ENCODE measurements around the gene DELE1. TPM values are rescaled to one million over a fixed set of nuclear protein-coding genes. Genes with fewer than 3 reads are reported as not detected.

The DELE1 gene
- total and polyA plus RNA-seq, 4 donors = 46.3 to 141 (median 69.2) TPM

GRCh38 chr5:141963701-141964100 is 40.0 kb downstream of the DELE1 start:
- TF ChIP-seq CTCF (IDR thresholded peaks at IDR 0.05; ENCODE audit: control extremely low read depth, extremely low read depth) = no peak
- Histone ChIP-seq H3K9ac (ENCODE audit: insufficient read depth in 1 of 2, low read length in 2 of 2) (no peak overlapping the region), H3K9me3 (ENCODE audit: control insufficient read depth in 4 of 4, insufficient read depth in 3 of 4, low read length in 3 of 4) (no peaks in the 10 kb centered on the region), H3K27ac (ENCODE audit: low read depth in 1 of 2, low read length in 1 of 2) (no peak overlapping the region), H3K4me3 (no peak overlapping the region), H3K27me3 (ENCODE audit: control insufficient read depth in 3 of 3, insufficient read depth in 3 of 3, low read length in 2 of 3) (no peaks in the 10 kb centered on the region), H3K36me3 (ENCODE audit: control insufficient read depth in 4 of 4, insufficient read depth in 4 of 4, low read length in 4 of 4) (no peaks in the 10 kb centered on the region), H3K4me1 (ENCODE audit: control insufficient read depth in 5 of 5, insufficient read depth in 5 of 5, low read length in 5 of 5) (peaks cover 0 to 9% (median 3%) of the 10 kb centered on the region in 5 donors)
- WGBS, 2 donors = 43 to 57% methylated on average over 3 of the region's 3 CpGs
- DNase-seq (no peak), ATAC-seq (ENCODE audit: insufficient read depth, low FRiP score) (no peak)

- 75 to 81% methylated on average over 7 of the region's 7 CpGs for WGBS, 2 donors
- no peaks in the 10 kb centered on the region for H3K9me3 ChIP-seq (ENCODE audit: control insufficient read depth in 4 of 4, insufficient read depth in 3 of 4, low read length in 3 of 4)
- peaks cover 0 to 12% (median 1%) of the 10 kb centered on the region in 5 donors for H3K4me1 ChIP-seq (ENCODE audit: control insufficient read depth in 5 of 5, insufficient read depth in 5 of 5, low read length in 5 of 5)
- DNase-seq (no peak), ATAC-seq (ENCODE audit: insufficient read depth, low FRiP score) (no peak)
- H3K27ac ChIP-seq (ENCODE audit: low read depth in 1 of 2, low read length in 1 of 2) = no peak overlapping the region
- no peaks in the 10 kb centered on the region for H3K36me3 ChIP-seq (ENCODE audit: control insufficient read depth in 4 of 4, insufficient read depth in 4 of 4, low read length in 4 of 4)
- no peak for TF ChIP-seq CTCF (IDR thresholded peaks at IDR 0.05; ENCODE audit: control extremely low read depth, extremely low read depth)
- no peaks in the 10 kb centered on the region for H3K27me3 ChIP-seq (ENCODE audit: control insufficient read depth in 3 of 3, insufficient read depth in 3 of 3, low read length in 2 of 3)
- no peak overlapping the region for H3K4me3 ChIP-seq
- H3K9ac ChIP-seq (ENCODE audit: insufficient read depth in 1 of 2, low read length in 2 of 2) = no peak overlapping the region
These were observed 41.4 kb downstream of the DELE1 start for GRCh38 chr5:141965071-141965470.

DNA sequence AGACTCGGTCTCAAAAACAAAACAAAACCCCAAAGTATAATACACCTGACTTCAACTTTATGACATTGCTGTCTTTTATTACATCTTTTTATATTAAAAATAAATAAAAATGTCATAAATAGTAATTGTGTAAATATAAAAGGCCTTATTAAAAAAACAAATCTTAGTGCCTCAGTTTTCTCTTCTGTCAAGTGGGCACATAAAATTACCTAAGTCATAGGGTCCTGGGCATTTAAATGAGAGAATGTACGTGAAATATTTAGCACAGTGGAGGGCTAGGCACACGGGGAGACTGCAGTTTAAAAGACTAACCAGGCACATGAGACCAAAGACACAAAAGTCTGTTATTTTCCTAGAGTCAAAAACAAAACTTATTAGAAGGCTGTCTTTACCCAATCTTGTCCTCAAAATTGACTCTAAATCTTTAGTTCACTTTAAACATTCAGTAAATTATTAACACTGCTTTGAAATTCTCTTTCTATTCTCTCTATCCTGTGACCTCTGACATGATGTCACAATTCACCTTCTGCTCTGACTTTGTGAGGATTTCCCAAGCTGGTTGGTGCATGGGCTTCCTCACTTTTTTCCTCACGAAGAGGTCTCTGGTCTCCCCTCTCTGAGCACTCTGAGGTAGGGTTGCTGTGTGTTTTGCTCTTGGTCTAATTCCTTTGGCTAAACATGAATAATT is 42.7 kb downstream of the DELE1 start:
- WGBS, 2 donors = 82 to 83% methylated on average over 4 of the region's 4 CpGs
- Histone ChIP-seq H3K27ac (ENCODE audit: low read depth in 1 of 2, low read length in 1 of 2) (no peak overlapping the region), H3K4me3 (no peak overlapping the region), H3K27me3 (ENCODE audit: control insufficient read depth in 3 of 3, insufficient read depth in 3 of 3, low read length in 2 of 3) (no peaks in the 10 kb centered on the region), H3K9ac (ENCODE audit: insufficient read depth in 1 of 2, low read length in 2 of 2) (no peak overlapping the region), H3K9me3 (ENCODE audit: control insufficient read depth in 4 of 4, insufficient read depth in 3 of 4, low read length in 3 of 4) (no peaks in the 10 kb centered on the region), H3K36me3 (ENCODE audit: control insufficient read depth in 4 of 4, insufficient read depth in 4 of 4, low read length in 4 of 4) (no peaks in the 10 kb centered on the region), H3K4me1 (ENCODE audit: control insufficient read depth in 5 of 5, insufficient read depth in 5 of 5, low read length in 5 of 5) (peaks cover 0 to 16% (median 8%) of the 10 kb centered on the region in 5 donors)
- TF ChIP-seq CTCF (IDR thresholded peaks at IDR 0.05; ENCODE audit: control extremely low read depth, extremely low read depth) = no peak
- DNase-seq (no peak), ATAC-seq (ENCODE audit: insufficient read depth, low FRiP score) (no peak)

DNA sequence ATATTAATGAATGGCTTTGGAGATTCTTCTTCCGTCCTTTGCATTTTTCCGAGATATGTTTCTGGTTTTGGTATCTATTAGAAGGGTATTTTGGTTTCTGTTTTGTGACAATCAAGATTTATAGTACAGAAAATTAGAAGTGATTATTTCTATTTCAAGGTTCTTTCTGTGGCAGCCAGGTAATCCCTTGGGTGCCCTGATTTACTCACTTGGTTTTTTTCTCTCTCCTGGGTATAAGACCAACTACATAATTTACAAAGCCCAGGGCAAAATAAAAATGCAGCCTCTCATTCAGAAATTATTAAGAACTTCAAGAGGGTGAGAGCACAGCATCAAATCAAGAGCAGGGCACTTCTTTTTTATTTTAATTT is 43.3 kb downstream of the DELE1 start:
- H3K27me3 ChIP-seq (ENCODE audit: control insufficient read depth in 3 of 3, insufficient read depth in 3 of 3, low read length in 2 of 3) = no peaks in the 10 kb centered on the region
- H3K4me1 ChIP-seq (ENCODE audit: control insufficient read depth in 5 of 5, insufficient read depth in 5 of 5, low read length in 5 of 5) = peaks cover 0 to 16% (median 8%) of the 10 kb centered on the region in 5 donors
- no peak overlapping the region for H3K4me3 ChIP-seq
- 97 to 99% methylated on average over 2 of the region's 2 CpGs for WGBS, 2 donors
- no peak for ATAC-seq (ENCODE audit: insufficient read depth, low FRiP score)
- DNase-seq = no peak
- H3K27ac ChIP-seq (ENCODE audit: low read depth in 1 of 2, low read length in 1 of 2) = no peak overlapping the region
- peaks cover 0 to under 1% (median 0%) of the 10 kb centered on the region in 4 donors for H3K36me3 ChIP-seq (ENCODE audit: control insufficient read depth in 4 of 4, insufficient read depth in 4 of 4, low read length in 4 of 4)
- TF ChIP-seq CTCF (IDR thresholded peaks at IDR 0.05; ENCODE audit: control extremely low read depth, extremely low read depth) = no peak
- no peak overlapping the region for H3K9ac ChIP-seq (ENCODE audit: insufficient read depth in 1 of 2, low read length in 2 of 2)
- H3K9me3 ChIP-seq (ENCODE audit: control insufficient read depth in 4 of 4, insufficient read depth in 3 of 4, low read length in 3 of 4) = no peaks in the 10 kb centered on the region
